Measurements from ENCODE around the gene PLPP3. TPM values are rescaled to one million over a fixed set of nuclear protein-coding genes. Genes with fewer than 3 reads are reported as not detected.

PLPP3 gene
- polyA plus RNA-seq, 2 donors, result 2.7 to 12.4 TPM

DNA sequence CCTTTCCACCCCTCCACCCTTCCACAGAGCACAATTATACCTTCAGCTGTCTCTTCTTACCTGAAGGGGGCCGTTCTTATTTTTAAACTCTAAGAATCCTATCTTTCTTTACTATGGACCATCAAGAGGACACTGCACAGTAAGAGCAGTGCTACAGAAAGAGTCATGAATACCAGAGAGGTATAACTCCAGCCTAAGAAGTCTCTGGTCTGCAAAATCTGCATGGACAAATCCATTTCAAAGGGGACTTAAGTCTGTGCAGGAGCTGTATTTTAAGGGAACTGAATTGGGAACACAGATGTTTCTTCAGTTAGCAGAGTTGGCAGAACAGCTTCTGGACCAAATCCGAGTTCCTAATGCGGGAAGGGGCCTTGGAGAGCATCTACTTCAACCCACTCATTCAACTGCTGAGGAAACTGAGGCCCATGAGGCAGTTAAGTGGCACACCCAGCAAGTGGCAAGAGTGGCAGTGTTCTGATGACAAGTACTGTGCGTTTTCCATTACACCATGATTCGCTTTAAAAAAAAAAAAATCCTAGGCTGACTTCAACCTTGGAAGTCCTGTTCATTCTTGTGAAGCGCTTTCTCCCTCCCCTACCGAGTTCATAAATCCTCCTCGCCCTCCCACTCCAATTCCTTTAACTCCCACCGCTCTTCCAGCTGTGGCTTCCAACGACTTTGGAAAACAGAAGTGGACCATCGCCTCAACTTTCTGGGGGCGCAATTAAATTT lies 1.8 kb downstream of the PLPP3 start:
- Histone ChIP-seq H3K9me3 (ENCODE audit: control insufficient read depth in 2 of 2, insufficient read depth in 1 of 2, low read depth in 1 of 2, low read length in 1 of 2) (no peaks in the 10 kb centered on the region), H3K4me1 (ENCODE audit: control insufficient read depth in 2 of 2, insufficient read depth in 2 of 2, low read length in 1 of 2) (no peaks in the 10 kb centered on the region), H3K27me3 (ENCODE audit: control insufficient read depth in 1 of 2, insufficient read depth in 2 of 2, low read length in 2 of 2) (no peaks in the 10 kb centered on the region), H3K27ac (ENCODE audit: low read depth in 2 of 2, low read length in 1 of 2) (peak overlapping the region; percentile 78 to 92), H3K36me3 (ENCODE audit: control insufficient read depth in 2 of 2, insufficient read depth in 2 of 2, low read length in 1 of 2) (no peaks in the 10 kb centered on the region), H3K4me3 (ENCODE audit: low read depth in 1 of 2, low read length in 2 of 2) (peak overlapping the region; percentile 67 to 78)
- 16 to 18% methylated on average over 12 of the region's 12 CpGs for WGBS, 2 donors

DNA sequence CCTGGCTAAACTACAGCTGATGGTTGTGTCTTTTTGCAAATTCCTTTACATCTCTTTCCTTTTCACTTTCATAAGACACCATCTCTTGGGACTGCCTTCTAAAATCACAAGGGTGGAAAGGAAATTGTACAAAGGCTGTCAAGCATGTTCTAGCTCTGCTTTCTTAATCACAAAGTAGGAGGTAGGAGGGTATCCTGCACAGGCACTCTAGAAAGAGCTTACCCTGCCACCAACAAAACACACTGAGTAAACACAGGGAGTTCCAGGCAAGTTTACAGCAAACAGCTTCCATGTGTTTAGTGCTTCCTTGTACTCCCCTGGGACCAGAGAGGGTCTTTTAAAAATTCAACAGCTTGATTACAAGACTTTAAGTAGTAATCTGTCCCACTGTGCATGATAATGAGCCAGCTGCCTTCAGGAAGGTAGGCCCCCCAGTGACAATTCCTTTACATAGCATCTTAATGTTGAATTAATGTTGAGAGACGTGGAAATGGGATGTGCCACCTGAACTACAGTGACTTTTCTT lies 2.4 kb downstream of the PLPP3 start:
- no peaks in the 10 kb centered on the region for H3K9me3 ChIP-seq (ENCODE audit: control insufficient read depth in 2 of 2, insufficient read depth in 1 of 2, low read depth in 1 of 2, low read length in 1 of 2)
- H3K27me3 ChIP-seq (ENCODE audit: control insufficient read depth in 1 of 2, insufficient read depth in 2 of 2, low read length in 2 of 2), result no peaks in the 10 kb centered on the region
- no peaks in the 10 kb centered on the region for H3K4me1 ChIP-seq (ENCODE audit: control insufficient read depth in 2 of 2, insufficient read depth in 2 of 2, low read length in 1 of 2)
- peak overlapping the region in 1 of 2 donors; percentile 56 for H3K27ac ChIP-seq (ENCODE audit: low read depth in 2 of 2, low read length in 1 of 2)
- no peaks in the 10 kb centered on the region for H3K36me3 ChIP-seq (ENCODE audit: control insufficient read depth in 2 of 2, insufficient read depth in 2 of 2, low read length in 1 of 2)
- peak overlapping the region; percentile 67 to 78 for H3K4me3 ChIP-seq (ENCODE audit: low read depth in 1 of 2, low read length in 2 of 2)
- 0 to 5% methylated on average over 1 of the region's 1 CpG for whole genome bisulfite sequencing, 2 donors

- H3K27ac ChIP-seq (ENCODE audit: low read depth in 2 of 2, low read length in 1 of 2), result no peak overlapping the region
- no peaks in the 10 kb centered on the region for H3K27me3 ChIP-seq (ENCODE audit: control insufficient read depth in 1 of 2, insufficient read depth in 2 of 2, low read length in 2 of 2)
- H3K9me3 ChIP-seq (ENCODE audit: control insufficient read depth in 2 of 2, insufficient read depth in 1 of 2, low read depth in 1 of 2, low read length in 1 of 2), result no peaks in the 10 kb centered on the region
- H3K36me3 ChIP-seq (ENCODE audit: control insufficient read depth in 2 of 2, insufficient read depth in 2 of 2, low read length in 1 of 2), result no peaks in the 10 kb centered on the region
- peaks cover 0 to 4% of the 10 kb centered on the region in 2 donors for H3K4me1 ChIP-seq (ENCODE audit: control insufficient read depth in 2 of 2, insufficient read depth in 2 of 2, low read length in 1 of 2)
- 17 to 20% methylated on average over 3 of the region's 3 CpGs for whole genome bisulfite sequencing, 2 donors
- peak overlapping the region in 1 of 2 donors; percentile 20 for H3K4me3 ChIP-seq (ENCODE audit: low read depth in 1 of 2, low read length in 2 of 2)
These were observed 3.5 kb downstream of the PLPP3 start for GRCh38 chr1:56575865-56576264.

GRCh38 chr1:56574794-56575193 lies 4.6 kb downstream of the PLPP3 start:
- peaks cover 0 to 4% of the 10 kb centered on the region in 2 donors for H3K4me1 ChIP-seq (ENCODE audit: control insufficient read depth in 2 of 2, insufficient read depth in 2 of 2, low read length in 1 of 2)
- no peak overlapping the region for H3K27ac ChIP-seq (ENCODE audit: low read depth in 2 of 2, low read length in 1 of 2)
- H3K4me3 ChIP-seq (ENCODE audit: low read depth in 1 of 2, low read length in 2 of 2), result no peak overlapping the region
- no peaks in the 10 kb centered on the region for H3K9me3 ChIP-seq (ENCODE audit: control insufficient read depth in 2 of 2, insufficient read depth in 1 of 2, low read depth in 1 of 2, low read length in 1 of 2)
- whole genome bisulfite sequencing, 2 donors, result 68 to 73% methylated on average over 4 of the region's 4 CpGs
- H3K27me3 ChIP-seq (ENCODE audit: control insufficient read depth in 1 of 2, insufficient read depth in 2 of 2, low read length in 2 of 2), result no peaks in the 10 kb centered on the region
- H3K36me3 ChIP-seq (ENCODE audit: control insufficient read depth in 2 of 2, insufficient read depth in 2 of 2, low read length in 1 of 2), result no peaks in the 10 kb centered on the region

GRCh38 chr1:56573311-56573710 lies 6.1 kb downstream of the PLPP3 start:
- WGBS, 2 donors, result 50 to 53% methylated on average over 4 of the region's 4 CpGs
- Histone ChIP-seq H3K36me3 (ENCODE audit: control insufficient read depth in 2 of 2, insufficient read depth in 2 of 2, low read length in 1 of 2) (no peaks in the 10 kb centered on the region), H3K4me1 (ENCODE audit: control insufficient read depth in 2 of 2, insufficient read depth in 2 of 2, low read length in 1 of 2) (peaks cover 0 to 6% of the 10 kb centered on the region in 2 donors), H3K4me3 (ENCODE audit: low read depth in 1 of 2, low read length in 2 of 2) (no peak overlapping the region), H3K27me3 (ENCODE audit: control insufficient read depth in 1 of 2, insufficient read depth in 2 of 2, low read length in 2 of 2) (no peaks in the 10 kb centered on the region), H3K27ac (ENCODE audit: low read depth in 2 of 2, low read length in 1 of 2) (no peak overlapping the region), H3K9me3 (ENCODE audit: control insufficient read depth in 2 of 2, insufficient read depth in 1 of 2, low read depth in 1 of 2, low read length in 1 of 2) (no peaks in the 10 kb centered on the region)

DNA sequence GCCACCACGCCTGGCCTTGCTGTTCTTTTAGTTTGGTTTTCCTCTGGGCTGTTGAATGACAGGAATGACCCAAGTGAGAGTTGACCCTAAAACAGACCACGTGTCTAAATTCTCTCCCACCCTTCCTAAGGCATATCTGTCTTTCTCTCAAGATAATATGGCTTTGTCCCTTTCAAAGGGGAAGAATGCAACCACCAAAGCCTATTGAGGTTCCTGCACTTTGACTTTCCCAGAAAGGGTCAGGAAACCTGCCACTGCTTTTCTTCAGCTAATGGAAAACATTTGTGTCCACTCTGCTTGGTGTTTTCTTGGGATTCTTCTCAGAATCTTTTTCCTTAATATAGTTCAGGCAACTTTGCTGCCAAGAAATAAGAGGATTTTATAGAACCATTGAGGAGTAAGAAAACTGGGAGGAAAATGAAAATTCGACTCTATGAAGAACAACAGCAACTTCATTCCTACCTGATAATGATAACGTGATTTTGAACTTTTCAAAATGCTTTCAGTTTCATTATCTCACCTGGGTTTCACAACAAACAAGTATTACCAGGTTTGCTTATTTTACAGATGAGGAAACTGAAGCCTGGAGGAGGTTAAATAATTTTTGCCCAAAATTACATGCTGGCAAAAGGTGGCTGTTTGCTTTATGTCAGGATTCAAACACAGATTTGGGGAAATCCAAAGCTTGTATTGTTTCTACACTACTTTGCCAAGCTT lies 6.9 kb downstream of the PLPP3 start:
- no peaks in the 10 kb centered on the region for H3K9me3 ChIP-seq (ENCODE audit: control insufficient read depth in 2 of 2, insufficient read depth in 1 of 2, low read depth in 1 of 2, low read length in 1 of 2)
- H3K27me3 ChIP-seq (ENCODE audit: control insufficient read depth in 1 of 2, insufficient read depth in 2 of 2, low read length in 2 of 2), result no peaks in the 10 kb centered on the region
- 40 to 53% methylated on average over 4 of the region's 4 CpGs for WGBS, 2 donors
- H3K4me3 ChIP-seq (ENCODE audit: low read depth in 1 of 2, low read length in 2 of 2), result no peak overlapping the region
- no peak overlapping the region for H3K27ac ChIP-seq (ENCODE audit: low read depth in 2 of 2, low read length in 1 of 2)
- peaks cover 0 to 6% of the 10 kb centered on the region in 2 donors for H3K4me1 ChIP-seq (ENCODE audit: control insufficient read depth in 2 of 2, insufficient read depth in 2 of 2, low read length in 1 of 2)
- no peaks in the 10 kb centered on the region for H3K36me3 ChIP-seq (ENCODE audit: control insufficient read depth in 2 of 2, insufficient read depth in 2 of 2, low read length in 1 of 2)

DNA sequence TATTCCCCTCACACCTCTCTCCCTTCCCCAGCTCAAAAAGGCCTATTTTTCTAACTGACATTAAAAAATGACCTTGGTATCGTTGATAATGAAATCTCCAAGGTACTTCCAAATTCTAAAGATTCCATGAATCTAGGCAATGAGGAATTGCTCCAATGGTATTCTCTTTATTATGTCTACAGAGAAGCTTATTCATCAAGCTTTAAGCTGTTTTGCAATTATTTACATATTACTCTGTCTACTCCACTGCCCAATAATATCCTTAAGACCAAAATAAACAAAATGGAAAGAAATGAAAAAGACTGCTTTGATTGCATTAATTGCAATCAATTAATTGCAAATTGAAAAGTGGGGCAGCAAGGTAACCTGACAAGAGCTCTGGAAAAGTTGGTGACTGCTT lies 7.9 kb downstream of the PLPP3 start:
- 48 to 53% methylated on average over 1 of the region's 1 CpG for WGBS, 2 donors

GRCh38 chr1:56570924-56571372 lies 8.4 kb downstream of the PLPP3 start:
- H3K4me3 ChIP-seq (ENCODE audit: low read depth in 1 of 2, low read length in 2 of 2), result no peak overlapping the region
- WGBS, 2 donors, result 46% methylated on average over 5 of the region's 5 CpGs
- no peaks in the 10 kb centered on the region for H3K9me3 ChIP-seq (ENCODE audit: control insufficient read depth in 2 of 2, insufficient read depth in 1 of 2, low read depth in 1 of 2, low read length in 1 of 2)
- H3K36me3 ChIP-seq (ENCODE audit: control insufficient read depth in 2 of 2, insufficient read depth in 2 of 2, low read length in 1 of 2), result no peaks in the 10 kb centered on the region
- peak overlapping the region; percentile 73 to 81 for H3K27ac ChIP-seq (ENCODE audit: low read depth in 2 of 2, low read length in 1 of 2)
- H3K27me3 ChIP-seq (ENCODE audit: control insufficient read depth in 1 of 2, insufficient read depth in 2 of 2, low read length in 2 of 2), result no peaks in the 10 kb centered on the region
- H3K4me1 ChIP-seq (ENCODE audit: control insufficient read depth in 2 of 2, insufficient read depth in 2 of 2, low read length in 1 of 2), result peaks cover 0 to 6% of the 10 kb centered on the region in 2 donors

More for the DNA sequence above, 7.9 kb downstream of the PLPP3 start:
- no peaks in the 10 kb centered on the region for H3K36me3 ChIP-seq (ENCODE audit: control insufficient read depth in 2 of 2, insufficient read depth in 2 of 2, low read length in 1 of 2)
- H3K9me3 ChIP-seq (ENCODE audit: control insufficient read depth in 2 of 2, insufficient read depth in 1 of 2, low read depth in 1 of 2, low read length in 1 of 2), result no peaks in the 10 kb centered on the region
- H3K27ac ChIP-seq (ENCODE audit: low read depth in 2 of 2, low read length in 1 of 2), result peak overlapping the region; percentile 73 to 81
- peaks cover 0 to 6% of the 10 kb centered on the region in 2 donors for H3K4me1 ChIP-seq (ENCODE audit: control insufficient read depth in 2 of 2, insufficient read depth in 2 of 2, low read length in 1 of 2)
- H3K27me3 ChIP-seq (ENCODE audit: control insufficient read depth in 1 of 2, insufficient read depth in 2 of 2, low read length in 2 of 2), result no peaks in the 10 kb centered on the region
- H3K4me3 ChIP-seq (ENCODE audit: low read depth in 1 of 2, low read length in 2 of 2), result no peak overlapping the region

DNA sequence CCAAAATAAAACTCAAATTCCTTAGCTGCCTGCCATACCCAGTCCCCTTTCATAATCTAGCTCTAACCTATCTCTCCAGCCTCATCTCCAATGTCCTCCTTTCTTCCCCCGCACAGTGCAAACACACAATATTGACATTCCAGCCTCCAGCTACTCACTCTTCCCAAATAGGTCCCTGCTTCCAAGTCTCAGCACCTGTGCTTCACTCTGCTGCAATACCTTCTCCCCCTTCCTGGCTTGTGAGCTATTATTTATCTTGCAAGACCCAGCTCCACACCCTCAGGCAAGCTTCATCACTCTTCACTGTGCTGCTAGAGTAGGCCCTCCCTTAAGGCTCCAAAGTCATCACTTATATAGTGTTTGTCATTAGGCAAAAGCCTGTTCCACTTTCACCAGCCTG lies 9.7 kb downstream of the PLPP3 start:
- Histone ChIP-seq H3K4me3 (ENCODE audit: low read depth in 1 of 2, low read length in 2 of 2) (no peak overlapping the region), H3K27me3 (ENCODE audit: control insufficient read depth in 1 of 2, insufficient read depth in 2 of 2, low read length in 2 of 2) (no peaks in the 10 kb centered on the region), H3K4me1 (ENCODE audit: control insufficient read depth in 2 of 2, insufficient read depth in 2 of 2, low read length in 1 of 2) (peaks cover 0 to 6% of the 10 kb centered on the region in 2 donors), H3K27ac (ENCODE audit: low read depth in 2 of 2, low read length in 1 of 2) (no peak overlapping the region), H3K36me3 (ENCODE audit: control insufficient read depth in 2 of 2, insufficient read depth in 2 of 2, low read length in 1 of 2) (no peaks in the 10 kb centered on the region), H3K9me3 (ENCODE audit: control insufficient read depth in 2 of 2, insufficient read depth in 1 of 2, low read depth in 1 of 2, low read length in 1 of 2) (no peaks in the 10 kb centered on the region)
- 57 to 77% methylated on average over 1 of the region's 1 CpG for WGBS, 2 donors
